OCI-LY3 (cell line): ENCODE measurements around the gene CLDN14.

Experiments
- H2AFZ ChIP-seq: fragments of 200-600, 300-600 bp; shearing (Covaris generic); 2 replicates; pipeline ENCODE4 v1.6.0; 2014; ENCODE audit warnings: antibody characterized with exemption, low read depth, low read length
- H3K27ac ChIP-seq: fragments of 200-600, 300-600 bp; sonication (generic); 2 replicates; pipeline ENCODE4 v1.5.1; 2014; ENCODE audit warnings: mild to moderate bottlenecking, low read length, moderate library complexity, mixed read lengths
- H3K27me3 ChIP-seq: fragments of 200-600, 300-600 bp; sonication (generic); 2 replicates; pipeline ENCODE4 v1.6.1; 2014; ENCODE audit warnings: low read depth, low read length, mixed read lengths
- H3K36me3 ChIP-seq: fragments of 200-600, 300-600 bp; sonication (generic); replicated peaks from 2 replicates; pipeline ENCODE3; 2014; ENCODE audit warnings: low read depth, low read length, mixed read lengths
- H3K4me1 ChIP-seq: fragments of 300-600, 200-600 bp; sonication (generic); 2 replicates; pipeline ENCODE4 v1.6.1; 2014; ENCODE audit warnings: low read length, mixed read lengths
- H3K4me2 ChIP-seq: fragments of 200-600, 300-600 bp; sonication (generic); 2 replicates; pipeline ENCODE4 v1.6.1; 2014; ENCODE audit warnings: low read length, mixed read lengths
- H3K4me3 ChIP-seq: fragments of 300-600, 200-600 bp; sonication (generic); 2 replicates; pipeline ENCODE4 v1.5.1; 2014; ENCODE audit warnings: antibody characterized with exemption, mild to moderate bottlenecking, low read length, moderate library complexity
- H3K79me2 ChIP-seq: fragments of 300-600, 200-600 bp; shearing (Covaris generic); 2 replicates; pipeline ENCODE4 v1.6.1; 2014; ENCODE audit warnings: mild to moderate bottlenecking, low read length, mixed read lengths
- H3K9ac ChIP-seq: fragments of 300-600, 200-600 bp; shearing (Covaris generic); 2 replicates; pipeline ENCODE4 v1.6.0; 2014; ENCODE audit warnings: mild to moderate bottlenecking, low read length, moderate library complexity
- H3K9me3 ChIP-seq: fragments of 200-600, 300-600 bp; shearing (Covaris generic); 2 replicates; pipeline ENCODE4 v1.6.1; 2014; ENCODE audit warnings: low read length, mixed read lengths; ENCODE audit not compliant: insufficient read depth
- H4K20me1 ChIP-seq: fragments of 200-600, 300-600 bp; sonication (generic); 2 replicates; pipeline ENCODE4 v1.6.1; 2016; ENCODE audit warnings: low read length, mixed read lengths; ENCODE audit not compliant: insufficient read depth
- CTCF ChIP-seq: fragments of 200-600, 300-600 bp; sonication (generic); IDR thresholded peaks from 2 replicates; pipeline ENCODE4 v1.5.1; 2014; ENCODE audit warnings: antibody characterized with exemption, low read length, low read depth
- EZH2phosphoT487 ChIP-seq: fragments of 200-600 bp; shearing (Covaris generic); IDR thresholded peaks from 2 replicates; pipeline ENCODE4 v1.6.1; 2018; ENCODE audit warnings: antibody characterized with exemption, mixed run types, low read depth

Gene CLDN14

GRCh38 chr21:36489103-36489775 lies 9.3 kb upstream of the CLDN14 start:
- Histone ChIP-seq H3K4me2 (no peak overlapping the region), H3K9ac (no peak overlapping the region), H3K27me3 (no peaks in the 10 kb centered on the region), H3K36me3 (no peaks in the 10 kb centered on the region), H3K4me1 (peaks cover 11% of the 10 kb centered on the region), H3K4me3 (no peak overlapping the region), H3K27ac (no peak overlapping the region), H2AFZ (no peak overlapping the region), H3K9me3 (no peaks in the 10 kb centered on the region), H3K79me2 (no peaks in the 10 kb centered on the region), H4K20me1 (no peaks in the 10 kb centered on the region)
- TF ChIP-seq CTCF (no peak), EZH2phosphoT487 (no peak)

DNA sequence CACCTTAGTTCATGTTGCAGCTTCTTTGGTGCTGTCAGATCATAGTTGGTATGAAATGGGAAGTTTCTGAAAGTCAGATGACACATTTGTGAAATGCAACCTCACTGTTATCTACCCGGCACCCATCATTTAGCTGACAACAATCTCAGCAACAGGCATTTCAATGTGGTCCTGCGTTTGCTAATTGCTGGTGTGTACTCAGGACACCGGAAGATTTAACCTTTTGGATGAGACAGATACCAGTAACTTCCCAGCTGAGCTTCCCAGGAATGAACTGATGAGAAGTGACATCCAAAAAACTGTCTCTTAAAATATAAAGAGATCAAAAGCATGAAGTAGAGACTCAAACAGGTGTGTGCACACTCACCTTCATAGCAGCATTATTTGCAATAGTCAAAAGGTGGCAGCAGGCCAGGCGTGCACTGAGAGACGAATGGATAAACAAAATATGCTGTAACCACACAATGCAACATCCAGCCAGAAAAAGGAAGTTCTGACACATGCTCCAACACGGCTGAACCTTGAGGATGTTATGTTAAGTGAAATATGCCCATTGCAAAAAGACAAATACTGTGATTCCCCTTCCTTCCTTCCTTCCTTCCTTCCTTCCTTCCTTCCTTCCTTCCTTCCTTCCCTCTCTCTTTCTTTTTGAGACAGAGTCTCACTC lies 7.9 kb upstream of the CLDN14 start:
- H3K79me2 ChIP-seq, result no peaks in the 10 kb centered on the region
- 0 out of 2 replicates have a peak overlapping the region, but pooled peaks have one; percentile 7 for H3K4me2 ChIP-seq
- H3K9me3 ChIP-seq, result no peaks in the 10 kb centered on the region
- no peak overlapping the region for H3K9ac ChIP-seq
- no peaks in the 10 kb centered on the region for H3K27me3 ChIP-seq
- no peaks in the 10 kb centered on the region for H3K36me3 ChIP-seq
- TF ChIP-seq EZH2phosphoT487 (no peak), CTCF (no peak)
- no peak overlapping the region for H3K27ac ChIP-seq
- H3K4me1 ChIP-seq, result peaks cover 11% of the 10 kb centered on the region
- 0 out of 2 replicates have a peak overlapping the region, but pooled peaks have one; percentile 2 for H2AFZ ChIP-seq
- H4K20me1 ChIP-seq, result no peaks in the 10 kb centered on the region
- no peak overlapping the region for H3K4me3 ChIP-seq

DNA sequence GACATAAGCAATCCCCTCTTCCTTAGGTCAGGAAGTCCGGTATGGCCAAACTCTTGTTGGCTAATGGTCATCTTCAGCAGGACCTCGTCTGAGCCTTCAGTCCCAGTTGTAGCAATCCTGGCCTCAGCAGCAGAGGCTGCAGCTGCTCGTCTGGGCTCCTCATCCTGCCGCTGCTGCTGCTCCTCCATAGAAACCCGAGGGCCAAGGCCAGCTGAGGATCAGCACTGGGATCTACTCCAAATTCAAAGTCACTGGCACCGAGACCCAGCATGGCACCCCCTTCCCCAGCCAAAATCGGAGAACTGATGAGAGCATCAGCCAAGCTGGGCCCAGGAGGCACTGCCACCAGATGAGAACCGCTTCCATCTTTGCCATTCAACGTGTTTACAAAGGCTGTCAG lies 6.3 kb upstream of the CLDN14 start:
- H2AFZ ChIP-seq, result no peak overlapping the region
- no peaks in the 10 kb centered on the region for H3K79me2 ChIP-seq

More for the DNA sequence above, 6.3 kb upstream of the CLDN14 start:
- Histone ChIP-seq H3K4me3 (no peak overlapping the region), H3K9ac (no peak overlapping the region), H4K20me1 (no peaks in the 10 kb centered on the region), H3K9me3 (no peaks in the 10 kb centered on the region), H3K4me1 (peaks cover 11% of the 10 kb centered on the region), H3K4me2 (no peak overlapping the region), H3K27ac (no peak overlapping the region), H3K36me3 (no peaks in the 10 kb centered on the region), H3K27me3 (no peaks in the 10 kb centered on the region)
- TF ChIP-seq CTCF, result no peak
- TF ChIP-seq EZH2phosphoT487, result no peak
